K562 (cell line): ENCODE results near the gene LAG3. TPM values are rescaled to one million over a fixed set of nuclear protein-coding genes. Genes with fewer than 3 reads are reported as not detected.

Experiments
- ATAC-seq: fragments of 200-7000 bp; cut with Tn5 transposase; 3 replicates; pipeline ENCODE4 v1.9.1; 2020; ENCODE audit warnings: moderate library complexity
- BruUV-seq: library from RNA; stranded (reverse); fragments of 400-500 nt; replicated peaks from 2 replicates; lab custom pipeline; 2021; lab: Mats Ljungman, UMichigan
- CTCF ChIA-PET: fragments of 300-600 bp; formaldehyde crosslinking; extraction: SDS; loops from one replicate; lab custom pipeline; 2021; ENCODE audit warnings: low intra/inter-chr PET ratio; lab: Yijun Ruan, JAX
- POLR2A ChIA-PET: fragments of 300-600, 350-650 bp; sonication (Branson Sonifier 250); formaldehyde crosslinking; extraction: SDS; loops from one replicate; lab custom pipeline; 2021; ENCODE audit warnings: antibody characterized with exemption, inconsistent platforms; lab: Yijun Ruan, JAX
- DNase-seq, 4 experiments: peaks; one replicate each; pipeline versions ENCODE4 v3.0.0 to v3.0.0-alpha.2; 2011 to 2018; ENCODE audit warnings: low spot score in 3 of 4, mixed read lengths in 3 of 4; ENCODE audit errors: extremely low read depth in 1 of 4
- FAIRE-seq: peaks from 2 replicates; lab custom pipeline; 2011; peaks lifted over from hg19 to GRCh38; lab: Jason Lieb, UNC
- H2AFZ ChIP-seq: 2 replicates; pipeline ENCODE4 v1.6.0; 2011; ENCODE audit warnings: low read depth, low read length, control low read depth, inconsistent platforms
- H3K27ac ChIP-seq: fragments of 200-600 bp; 3 replicates; pipeline ENCODE4 v1.8.0; 2011; ENCODE audit warnings: low read depth, mild to moderate bottlenecking, control low read depth, inconsistent platforms, low read length, moderate library complexity, mixed read lengths; ENCODE audit errors: extremely low read depth
- H3K27me3 ChIP-seq, 2 experiments: fragments of 300-600 bp in 1 of 2; 2 replicates in 1 of 2; 3 replicates in 1 of 2; pipeline versions ENCODE4 v1.6.0 to v1.8.0; 2011; ENCODE audit warnings: inconsistent platforms in 2 of 2, low read length in 2 of 2, mild to moderate bottlenecking in 1 of 2, mixed read lengths in 1 of 2, moderate library complexity in 1 of 2; ENCODE audit not compliant: control insufficient read depth in 2 of 2, insufficient read depth in 2 of 2
- H3K36me3 ChIP-seq: fragments of 300-600 bp; 3 replicates; pipeline ENCODE4 v1.8.0; 2011; ENCODE audit warnings: mild to moderate bottlenecking, low read length, inconsistent platforms; ENCODE audit not compliant: control insufficient read depth, insufficient read depth
- H3K4me1 ChIP-seq, 2 experiments: fragments of 200-600 bp in 1 of 2; replicated peaks in 1 of 2; 2 replicates in 1 of 2; 3 replicates in 1 of 2; pipeline versions ENCODE4 v1.5.1 to v1.8.0; 2011; ENCODE audit warnings: inconsistent platforms in 2 of 2, low read length in 2 of 2, mild to moderate bottlenecking in 1 of 2, mixed read lengths in 1 of 2, moderate library complexity in 1 of 2; ENCODE audit not compliant: control insufficient read depth in 2 of 2, insufficient read depth in 2 of 2
- H3K4me2 ChIP-seq: 2 replicates; pipeline ENCODE4 v1.6.1; 2011; ENCODE audit warnings: low read length, control low read depth, inconsistent platforms, mixed read lengths; ENCODE audit not compliant: insufficient read depth
- H3K4me3 ChIP-seq: fragments of 200-600 bp; sonication (generic), shearing (Covaris generic); 2 replicates; pipeline ENCODE4 v1.5.1; 2016; ENCODE audit warnings: control low read depth, inconsistent platforms
- H3K79me2 ChIP-seq: fragments of 200-600 bp; 3 replicates; pipeline ENCODE4 v1.8.0; 2011; ENCODE audit warnings: low read length, inconsistent platforms; ENCODE audit not compliant: control insufficient read depth, insufficient read depth
- H3K9ac ChIP-seq, 2 experiments: 2 replicates each; pipeline versions ENCODE4 v1.6.0 to v1.6.1; 2011; ENCODE audit warnings: low read depth in 2 of 2, low read length in 2 of 2, control low read depth in 1 of 2, inconsistent platforms in 1 of 2, mild to moderate bottlenecking in 1 of 2, mixed read lengths in 1 of 2; ENCODE audit not compliant: insufficient read depth in 1 of 2
- H3K9me1 ChIP-seq: one replicate; pipeline ENCODE4 v1.6.0; 2011; ENCODE audit warnings: inconsistent platforms, mild to moderate bottlenecking, low read length, moderate library complexity; ENCODE audit not compliant: control insufficient read depth, insufficient read depth
- H3K9me3 ChIP-seq: replicated peaks from 2 replicates; pipeline ENCODE4 v1.5.1; 2011; ENCODE audit warnings: low read depth, low read length, inconsistent platforms; ENCODE audit not compliant: control insufficient read depth, insufficient read depth
- H4K20me1 ChIP-seq: replicated peaks from 2 replicates; pipeline ENCODE4 v1.6.1; 2011; ENCODE audit warnings: low read length, inconsistent platforms, mixed read lengths; ENCODE audit not compliant: control insufficient read depth, insufficient read depth
- ETV5 ChIP-seq: sonication (generic); formaldehyde crosslinking; IDR thresholded peaks from 2 replicates; pipeline ENCODE4 v1.4.0; 2020; ENCODE audit warnings: low read depth, mild to moderate bottlenecking, missing genetic modification reagents
- POLR2G ChIP-seq: fragments of 200-400 bp; formaldehyde crosslinking; IDR thresholded peaks from 2 replicates; pipeline ENCODE4 v1.6.1; 2017; ENCODE audit warnings: low read depth, mild to moderate bottlenecking, antibody characterized with exemption, low read length, moderate library complexity
- SIN3A ChIP-seq, 2 experiments: fragments of 150-350 bp in 1 of 2; IDR thresholded peaks; 2 replicates each; pipeline ENCODE4 v1.6.1; 2011 to 2016; ENCODE audit warnings: borderline replicate concordance in 2 of 2, low read depth in 2 of 2, low read length in 2 of 2, mild to moderate bottlenecking in 2 of 2, moderate library complexity in 2 of 2; ENCODE audit not compliant: control insufficient read depth in 1 of 2
- WGBS: fragments of 100-300 bp; shearing (Covaris generic); methylation state at CpG from one replicate; pipeline ENCODE4 v1.1.6; 2016; ENCODE audit warnings: low coverage, mixed read lengths; ENCODE audit not compliant: insufficient coverage; ENCODE audit errors: missing lambda C conversion rate; 5-methylcytosine and 5-hydroxymethylcytosine counted together
- in situ Hi-C: fragments of 300-500 bp; cut with MboI; formaldehyde crosslinking; loops from 4 replicates; pipeline ENCODE4 v1.15.0; 2018; ENCODE audit warnings: inconsistent platforms, mixed read lengths
- intact Hi-C: fragments of 100-400 bp; cut with micrococcal nuclease; formaldehyde crosslinking; loops from 2 replicates; pipeline ENCODE4 v1.14.2; 2022
- polyA plus RNA-seq, 8 experiments: library from polyadenylated mRNA; depleted of rRNA in 4 of 8; stranded (reverse) in 5 of 8; unstranded in 3 of 8; fragments of >200 nt; fragmentation: Nextera tagmentation in 2 of 8; fragmentation: Illumina TruSeq in 1 of 8; extraction: Ambion mirVana in 2 of 8; extraction: Trizol in 1 of 8; gene quantifications; 2 replicates each; pipeline versions ENCODE4 v1.2.1 to v1.2.3, GENCODE V29; 2011 to 2014; ENCODE audit warnings: inconsistent platforms in 1 of 8, missing spikeins in 1 of 8
- total RNA-seq, 7 experiments: library from RNA; depleted of rRNA in 6 of 7; stranded (reverse); fragments of >200 nt in 6 of 7; fragmentation: Illumina TruSeq in 2 of 7; extraction: Trizol in 2 of 7; gene quantifications; 2 replicates each; pipeline versions ENCODE4 v1.2.1 to v1.2.3, GENCODE V29; 2011 to 2021; ENCODE audit warnings: low replicate concordance in 1 of 7
- TF ChIP-seq, protein P1 (sequence below): sonication (generic); formaldehyde crosslinking; IDR thresholded peaks from 2 replicates; pipeline ENCODE4 v1.8.1; 2023; ENCODE audit warnings: mild to moderate bottlenecking, missing genetic modification reagents

LAG3 gene
- total and polyA plus RNA-seq, 9 of the 15 experiments (the other 6 are each of a cell fraction or from before 2014, with no cell fraction given): 0.07 to 0.66 (median 0.09) TPM; not detected in 1

DNA sequence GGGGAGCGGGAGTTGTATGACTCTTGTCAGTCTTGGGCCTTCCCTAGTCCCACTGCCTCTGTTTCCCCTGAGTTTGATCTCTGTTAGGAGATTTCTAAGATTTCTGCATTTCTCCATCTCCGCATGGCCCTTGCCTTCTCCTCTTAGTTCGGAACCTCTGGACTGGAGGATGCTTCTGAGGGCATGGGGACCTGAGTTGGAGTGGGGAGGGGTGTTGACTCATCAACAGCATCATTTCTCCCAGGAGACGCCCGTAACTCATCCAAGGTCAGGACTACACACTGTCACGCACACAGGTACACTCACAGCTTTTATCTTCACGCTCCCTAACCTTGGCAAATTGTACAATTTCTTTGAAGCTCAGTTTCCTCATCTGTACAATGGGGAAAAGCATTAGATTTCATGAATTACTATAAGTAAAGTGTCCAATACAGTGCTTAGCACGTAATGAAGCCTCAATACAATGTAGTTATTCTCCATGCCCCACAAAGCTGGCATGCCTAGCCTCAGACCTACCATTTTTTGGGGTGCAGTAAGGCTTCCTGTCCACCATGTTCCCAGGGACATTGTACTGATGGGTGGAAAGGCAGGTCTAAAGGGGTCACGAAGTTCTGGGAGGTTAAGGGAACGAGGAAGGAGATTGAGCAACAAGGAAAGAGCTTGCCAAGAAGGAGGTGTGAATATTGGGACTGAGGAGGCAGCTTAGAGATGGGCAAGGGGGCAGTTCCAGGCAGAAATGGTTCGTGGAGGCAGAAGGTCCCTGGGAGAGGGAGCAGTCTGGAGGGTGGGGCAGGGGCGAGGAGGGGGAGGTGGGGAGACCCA, 600 bp upstream of the LAG3 start (continued):
- TF ChIP-seq SIN3A (IDR thresholded peaks at IDR 0.05; ENCODE audit: borderline replicate concordance in 2 of 2, control insufficient read depth in 1 of 2, low read depth in 2 of 2, low read length in 2 of 2) (no peak), ETV5 (CRISPR knock-in tag) (no peak)

DNA sequence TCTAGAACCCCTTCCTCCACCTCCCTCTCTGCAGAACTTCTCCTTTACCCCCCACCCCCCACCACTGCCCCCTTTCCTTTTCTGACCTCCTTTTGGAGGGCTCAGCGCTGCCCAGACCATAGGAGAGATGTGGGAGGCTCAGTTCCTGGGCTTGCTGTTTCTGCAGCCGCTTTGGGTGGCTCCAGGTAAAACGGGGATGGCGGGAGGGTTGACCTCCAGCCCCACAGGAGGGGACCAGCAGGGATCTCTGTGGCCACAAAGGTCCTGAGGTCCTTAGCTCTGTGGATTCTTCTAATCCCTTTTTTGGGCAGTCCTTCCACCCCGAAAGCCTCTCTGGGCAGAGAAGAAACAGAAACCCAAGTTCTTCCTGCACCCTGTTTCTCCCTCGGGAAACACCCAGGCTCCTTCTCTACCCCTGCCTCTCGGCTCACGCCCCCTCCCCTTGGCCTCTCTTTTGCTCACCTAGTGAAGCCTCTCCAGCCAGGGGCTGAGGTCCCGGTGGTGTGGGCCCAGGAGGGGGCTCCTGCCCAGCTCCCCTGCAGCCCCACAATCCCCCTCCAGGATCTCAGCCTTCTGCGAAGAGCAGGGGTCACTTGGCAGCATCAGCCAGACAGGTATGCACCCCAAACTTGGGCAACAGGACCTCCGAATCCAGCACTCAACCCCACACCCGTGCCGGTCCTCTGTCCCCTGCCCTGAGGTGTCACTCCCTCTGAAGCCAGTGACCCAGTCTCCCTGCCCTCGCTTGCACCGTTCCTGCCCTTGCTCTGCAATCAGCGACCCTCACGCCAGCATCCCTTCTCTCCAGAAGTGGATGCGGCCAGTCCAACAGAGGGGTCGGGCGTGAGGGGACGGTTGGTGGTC, 638 bp downstream of the LAG3 start:
- intact Hi-C loops: no loop called here
- Histone ChIP-seq H3K9ac (peak overlapping the region in 1 of 2 experiments; percentile 58; a peak in 1 of 4 replicates), H3K4me1 (peaks cover 10 to 38% of the 10 kb centered on the region in 2 experiments; a peak in 4 of 5 replicates), H2AFZ (no peak overlapping the region), H3K4me2 (no peak overlapping the region), H3K9me1 (no peaks in the 10 kb centered on the region), H3K27ac (no peak overlapping the region), H3K36me3 (peaks cover 32% of the 10 kb centered on the region; the same call in 2 of the 3 replicates), H4K20me1 (no peaks in the 10 kb centered on the region), H3K79me2 (peaks cover 16% of the 10 kb centered on the region), H3K9me3 (no peaks in the 10 kb centered on the region), H3K4me3 (no peak overlapping the region), H3K27me3 (no peaks in the 10 kb centered on the region; a peak in 1 of 5 replicates)
- 0 out of 2 replicates have a peak, but pooled peaks have one; percentile 21 for TF ChIP-seq POLR2G
- TF ChIP-seq, protein P1, sequence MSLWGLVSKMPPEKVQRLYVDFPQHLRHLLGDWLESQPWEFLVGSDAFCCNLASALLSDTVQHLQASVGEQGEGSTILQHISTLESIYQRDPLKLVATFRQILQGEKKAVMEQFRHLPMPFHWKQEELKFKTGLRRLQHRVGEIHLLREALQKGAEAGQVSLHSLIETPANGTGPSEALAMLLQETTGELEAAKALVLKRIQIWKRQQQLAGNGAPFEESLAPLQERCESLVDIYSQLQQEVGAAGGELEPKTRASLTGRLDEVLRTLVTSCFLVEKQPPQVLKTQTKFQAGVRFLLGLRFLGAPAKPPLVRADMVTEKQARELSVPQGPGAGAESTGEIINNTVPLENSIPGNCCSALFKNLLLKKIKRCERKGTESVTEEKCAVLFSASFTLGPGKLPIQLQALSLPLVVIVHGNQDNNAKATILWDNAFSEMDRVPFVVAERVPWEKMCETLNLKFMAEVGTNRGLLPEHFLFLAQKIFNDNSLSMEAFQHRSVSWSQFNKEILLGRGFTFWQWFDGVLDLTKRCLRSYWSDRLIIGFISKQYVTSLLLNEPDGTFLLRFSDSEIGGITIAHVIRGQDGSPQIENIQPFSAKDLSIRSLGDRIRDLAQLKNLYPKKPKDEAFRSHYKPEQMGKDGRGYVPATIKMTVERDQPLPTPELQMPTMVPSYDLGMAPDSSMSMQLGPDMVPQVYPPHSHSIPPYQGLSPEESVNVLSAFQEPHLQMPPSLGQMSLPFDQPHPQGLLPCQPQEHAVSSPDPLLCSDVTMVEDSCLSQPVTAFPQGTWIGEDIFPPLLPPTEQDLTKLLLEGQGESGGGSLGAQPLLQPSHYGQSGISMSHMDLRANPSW (CRISPR knock-in tag): no peak
- ChIA-PET CTCF (no interaction called here), POLR2A (interaction anchor here (0.6 to 1.0 kb wide), 4 partner anchors 50 to 352 kb away, joined by 3 read pairs; partner anchors contain the start of gene COPS7A)
- FAIRE-seq (no peak), ATAC-seq (no peak), DNase-seq (no peak)
- in situ Hi-C loops: no loop called here
- no TSS peak for BruUV-seq
- WGBS: 56% methylated on average over 13 of the region's 21 CpGs
